ENCODE measurements around the gene OR2A7.
A peak's percentile ranks its signal among the peaks of the same experiment; 100 is the strongest.
"Not testable (repeated sequence)": the region's sequence is repeated elsewhere in the genome, so short reads cannot be mapped to it uniquely, and the experiment has no call there.

Gene OR2A7

DNA sequence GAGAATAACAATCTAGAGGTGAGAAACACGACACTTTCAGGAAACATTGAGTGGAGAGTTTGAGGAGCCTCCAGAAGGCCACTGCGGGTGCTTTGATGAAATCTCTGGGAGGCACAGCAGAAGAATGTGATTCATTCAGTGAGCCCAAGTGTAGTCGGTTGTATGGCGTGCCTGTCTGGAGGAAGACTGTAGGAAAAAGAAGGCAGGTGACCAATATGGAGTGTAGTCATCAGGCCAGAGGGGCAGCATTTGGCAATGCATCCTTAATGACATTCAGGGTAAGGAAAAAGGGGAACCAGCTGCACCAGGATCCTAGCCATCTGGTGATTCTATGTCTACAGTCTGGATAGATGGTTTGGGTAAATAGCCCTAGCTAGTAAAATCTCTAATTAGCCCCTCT is 12.3 kb downstream of the OR2A7 start:
- DNase-seq, result not testable (repeated sequence)

- not testable (repeated sequence) for DNase-seq
Observed at GRCh38 chr7:144247674-144248330, 16.8 kb downstream of the OR2A7 start.

DNA sequence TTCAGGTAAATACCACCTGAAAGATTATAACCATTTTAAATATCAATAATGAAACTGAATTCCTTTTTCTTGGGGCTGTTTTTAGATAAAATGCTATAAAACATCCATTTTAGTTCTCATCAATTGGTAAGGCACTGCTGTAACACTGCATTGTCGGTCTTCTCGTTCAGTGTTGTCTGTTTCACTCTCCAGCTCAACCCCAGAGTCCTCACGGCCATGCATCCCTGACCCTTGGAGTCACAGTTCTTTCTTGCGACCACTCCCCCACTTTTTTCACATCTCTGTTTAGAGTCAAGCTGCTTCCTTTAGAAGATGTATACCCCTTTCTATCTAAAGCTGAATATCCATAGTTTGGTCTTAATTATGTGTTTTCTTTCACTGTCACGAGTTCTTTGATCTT is 17.6 kb downstream of the OR2A7 start:
- DNase-seq, result not testable (repeated sequence)

DNA sequence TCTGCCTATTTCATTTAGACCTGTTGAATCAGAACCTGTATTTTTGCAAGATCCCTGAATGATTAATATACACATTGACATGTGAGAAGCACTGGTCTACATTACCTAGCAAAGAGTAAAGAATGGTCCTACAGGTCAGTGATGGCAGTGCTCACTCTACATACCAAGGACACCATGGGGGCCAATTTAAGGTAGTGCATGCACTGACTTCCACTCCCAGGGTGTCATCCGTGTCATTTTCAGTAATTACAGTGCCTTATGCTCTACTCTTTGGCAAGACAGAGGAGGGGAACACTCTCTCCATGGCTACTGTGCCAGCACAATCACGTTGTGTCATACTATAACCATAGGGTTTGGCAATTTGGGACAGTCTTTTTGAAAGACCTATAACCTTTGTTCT is 19.2 kb downstream of the OR2A7 start:
- DNase-seq, result not testable (repeated sequence)

GRCh38 chr7:144239365-144239764 is 25.2 kb downstream of the OR2A7 start, which contains the start of gene OR2A42:
TSS of gene OR2A42 (minus strand) at chr7:144239605. CDS start at chr7:144232843, 6,762 bp downstream.
- not testable (repeated sequence) for DNase-seq

GRCh38 chr7:144238530-144239082 is 26.0 kb downstream of the OR2A7 start:
- not testable (repeated sequence) for DNase-seq

DNA sequence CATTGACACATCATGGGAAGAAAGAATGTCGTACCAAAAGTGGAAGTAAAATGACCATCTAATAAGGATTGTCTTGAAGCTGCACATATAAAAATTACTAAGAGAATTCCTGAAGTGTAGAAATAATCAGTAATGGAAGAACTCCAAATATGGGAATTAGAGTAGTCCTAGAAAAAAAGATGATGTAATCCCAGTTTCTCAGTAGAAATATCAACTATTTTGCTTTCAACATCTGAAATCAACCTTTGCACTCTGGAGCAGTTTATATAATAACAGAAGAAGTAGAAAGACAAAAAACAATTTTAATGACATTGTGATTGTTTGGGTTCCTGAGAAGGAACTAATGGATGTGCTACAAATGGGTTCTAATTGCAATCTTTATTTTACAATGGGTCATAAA is 31.6 kb downstream of the OR2A7 start:
- not testable (repeated sequence) for DNase-seq

DNA sequence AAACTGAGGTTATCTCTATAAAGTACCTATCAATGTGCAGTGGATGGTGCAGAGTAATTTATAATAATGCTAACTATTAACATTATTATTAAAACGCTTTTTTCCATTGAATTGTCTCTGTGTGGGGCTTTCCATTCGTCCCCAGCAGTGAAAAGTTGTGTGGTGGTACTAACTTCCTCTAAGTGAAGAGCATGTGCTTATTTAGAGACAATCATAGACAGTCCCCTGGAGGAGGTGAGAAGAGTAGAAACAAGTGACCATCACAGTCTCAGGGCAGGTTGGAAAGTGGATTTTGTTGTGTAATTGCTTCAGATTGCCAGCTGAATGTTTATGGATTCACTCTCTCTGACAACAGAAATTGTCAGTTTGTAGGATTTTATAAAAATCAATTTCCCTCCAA is 33.6 kb downstream of the OR2A7 start:
- not testable (repeated sequence) for DNase-seq

GRCh38 chr7:144228810-144229209 is 35.8 kb downstream of the OR2A7 start:
- not testable (repeated sequence) for DNase-seq

GRCh38 chr7:144226866-144227265 is 37.7 kb downstream of the OR2A7 start:
- DNase-seq, result peak; percentile 33

DNA sequence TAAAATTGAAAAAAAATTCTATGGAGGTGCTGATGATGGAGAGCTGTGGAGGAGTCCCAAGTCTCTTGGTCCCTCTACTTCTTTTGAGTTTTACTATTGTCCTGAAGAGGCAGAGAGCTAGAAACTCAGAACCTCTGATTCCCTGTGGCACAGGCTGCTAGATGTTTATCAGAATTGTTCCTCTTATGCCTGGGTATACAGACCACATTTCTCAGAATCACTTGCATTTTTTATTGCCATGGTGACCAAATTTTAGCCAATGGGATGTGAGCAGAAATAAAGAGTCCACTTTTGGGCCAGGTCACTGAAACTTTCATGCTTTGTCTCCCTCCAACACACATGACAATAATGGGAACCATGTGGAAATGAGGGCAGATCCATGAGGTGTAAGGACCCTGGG is 40.9 kb downstream of the OR2A7 start:
- not testable (repeated sequence) for DNase-seq

GRCh38 chr7:144220531-144220930 is 44.1 kb downstream of the OR2A7 start:
- not testable (repeated sequence) for DNase-seq

DNA sequence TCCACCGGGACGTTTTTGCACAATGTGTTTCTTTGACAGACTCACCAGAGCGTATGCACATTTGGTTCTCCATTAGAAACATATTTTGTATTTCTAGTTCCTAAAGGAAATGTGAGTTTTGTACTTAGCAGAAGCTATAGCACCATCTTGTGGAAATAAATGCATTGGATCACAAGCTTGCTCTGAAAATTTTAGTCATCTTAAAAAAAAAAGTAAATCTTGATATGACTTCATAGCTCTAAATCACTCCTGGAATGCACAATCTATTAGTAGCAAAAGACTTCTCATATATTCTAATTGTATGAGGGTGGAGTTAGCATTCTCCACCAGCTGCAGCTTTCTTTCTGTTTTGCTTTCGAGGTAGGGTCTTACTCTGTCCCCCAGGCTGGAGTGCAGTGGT is 45.4 kb downstream of the OR2A7 start:
- DNase-seq, result not testable (repeated sequence)

DNA sequence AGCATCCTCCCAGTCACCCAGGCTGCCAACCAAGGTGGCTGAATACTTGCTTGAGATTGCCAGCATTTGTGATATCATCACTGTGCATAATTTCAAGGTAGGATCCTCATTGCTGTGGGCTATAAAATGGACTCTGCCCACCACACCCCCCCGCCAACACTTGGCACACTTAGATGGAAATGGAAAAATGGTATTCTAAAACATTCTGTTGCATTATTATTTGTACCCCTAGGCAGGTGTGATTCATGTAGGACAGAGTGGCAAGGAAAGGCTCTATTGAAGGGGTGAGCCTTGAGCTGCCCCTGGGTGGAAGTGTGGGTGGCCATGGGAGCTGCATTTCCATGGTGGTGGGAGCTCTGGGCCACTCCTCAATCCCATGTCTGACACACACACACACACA is 46.0 kb downstream of the OR2A7 start:
- DNase-seq, result not testable (repeated sequence)

DNA sequence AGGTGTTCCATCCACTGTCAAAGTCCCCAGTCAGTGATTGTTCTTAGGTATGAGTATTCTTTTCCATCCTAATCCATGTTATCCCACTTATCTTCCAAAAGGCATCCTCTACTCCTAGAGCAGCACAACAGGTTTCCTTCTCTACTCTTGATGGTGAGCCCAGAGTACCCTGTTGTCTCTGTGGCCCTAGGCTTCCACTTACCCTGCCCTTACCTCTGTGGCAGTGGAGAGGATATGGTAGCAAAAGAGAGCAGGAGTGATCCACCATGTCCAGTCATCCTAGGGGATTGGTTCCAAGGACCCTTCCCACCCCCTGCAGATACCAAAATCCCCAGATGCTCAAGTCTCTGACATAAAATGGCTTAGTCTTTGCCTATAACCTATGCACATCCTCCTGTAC is 47.4 kb downstream of the OR2A7 start:
- DNase-seq, result not testable (repeated sequence)

Measured in suppressor macrophage treated with lipopolysaccharide for 4 hours (primary cell).